Posterior cingulate gyrus (tissue), 11 donors: Measurements from ENCODE around the gene PPARA.
"Not testable (repeated sequence)": the region's sequence is repeated elsewhere in the genome, so short reads cannot be mapped to it uniquely, and the experiment has no call there.

Experiments used
- DNase-seq, 10 donors: peaks; one replicate each; pipeline versions ENCODE4 v3.0.0 to v3.0.0-alpha.2; 2020 to 2021; ENCODE audit warnings: mixed read lengths in 3 of 10
- intact Hi-C: fragments of 100-400 bp; cut with DNase I; formaldehyde crosslinking; loops from one replicate; pipeline ENCODE4 v1.15.1; 2023

The PPARA gene

GRCh38 chr22:46196278-46196677 lies 46.0 kb downstream of the PPARA start:
- intact Hi-C loops, result no loop called here
- DNase-seq, result peak in 3 of 10 donors; percentile 24 to 82 (median 32)

DNA sequence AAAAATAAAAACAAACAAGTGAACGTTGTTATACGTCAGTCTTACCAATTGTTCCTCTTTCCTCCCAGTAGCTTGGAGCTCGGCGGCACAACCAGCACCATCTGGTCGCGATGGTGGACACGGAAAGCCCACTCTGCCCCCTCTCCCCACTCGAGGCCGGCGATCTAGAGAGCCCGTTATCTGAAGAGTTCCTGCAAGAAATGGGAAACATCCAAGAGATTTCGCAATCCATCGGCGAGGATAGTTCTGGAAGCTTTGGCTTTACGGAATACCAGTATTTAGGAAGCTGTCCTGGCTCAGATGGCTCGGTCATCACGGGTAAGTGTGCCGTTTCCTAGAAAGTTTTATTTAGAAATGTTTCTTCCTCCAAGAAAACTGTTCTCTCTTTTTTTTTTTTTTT lies 47.9 kb downstream of the PPARA start:
- no peak for DNase-seq
- intact Hi-C loops, result no loop called here

DNA sequence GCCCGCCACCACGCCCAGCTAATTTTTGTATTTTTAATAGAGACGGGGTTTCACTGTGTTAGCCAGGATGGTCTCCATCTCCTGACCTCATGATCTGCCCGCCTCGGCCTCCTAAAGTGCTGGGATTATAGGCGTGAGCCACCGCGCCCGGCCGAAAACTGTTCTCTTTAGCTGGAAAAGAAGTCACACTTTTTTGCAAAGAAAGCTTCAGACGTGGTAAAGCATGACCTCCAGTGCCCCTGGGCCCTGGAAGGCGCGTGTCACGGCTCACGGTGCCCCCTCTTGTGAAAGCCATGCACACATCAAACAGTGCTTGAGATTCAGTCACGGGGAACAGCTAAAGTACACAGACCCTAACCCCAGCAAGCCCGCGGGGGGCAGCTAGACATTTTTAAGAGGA lies 48.5 kb downstream of the PPARA start:
- DNase-seq, intact Hi-C loops: not testable (repeated sequence)

DNA sequence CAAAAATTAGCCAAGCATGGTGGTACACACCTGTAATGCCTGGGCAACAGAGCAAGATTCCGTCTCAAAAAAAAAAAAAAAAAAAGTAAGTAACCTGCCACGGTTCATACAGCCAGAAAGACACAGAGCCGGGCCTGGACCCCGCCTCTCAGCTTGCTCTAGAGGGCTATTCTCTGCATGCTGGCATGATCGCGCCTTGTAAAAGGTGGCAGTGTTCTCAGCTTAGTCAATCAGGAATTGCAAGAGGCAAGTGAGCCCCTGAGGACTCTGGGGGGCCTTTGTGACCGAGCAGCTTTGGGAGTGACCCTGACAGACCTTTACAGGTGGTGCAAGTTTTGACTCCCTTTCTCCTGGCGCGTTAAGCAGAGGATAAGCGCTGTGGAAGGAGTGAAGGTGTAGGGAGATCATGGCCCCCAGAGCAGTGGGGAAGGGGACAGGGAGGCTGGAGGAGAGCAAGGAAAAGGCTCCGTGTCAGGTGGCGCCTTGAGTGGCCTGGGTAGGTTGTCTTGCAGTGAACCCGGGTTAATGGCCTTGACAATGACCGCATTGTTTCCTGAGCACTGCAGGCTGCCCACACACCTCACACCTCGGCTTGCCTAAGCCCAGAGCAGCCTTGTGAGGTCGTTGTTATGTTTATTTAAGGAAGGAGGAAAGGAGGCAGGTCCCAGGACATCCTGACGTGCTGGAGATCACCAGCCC lies 50.9 kb downstream of the PPARA start:
- DNase-seq, result no peak
- intact Hi-C loops, result no loop called here

DNA sequence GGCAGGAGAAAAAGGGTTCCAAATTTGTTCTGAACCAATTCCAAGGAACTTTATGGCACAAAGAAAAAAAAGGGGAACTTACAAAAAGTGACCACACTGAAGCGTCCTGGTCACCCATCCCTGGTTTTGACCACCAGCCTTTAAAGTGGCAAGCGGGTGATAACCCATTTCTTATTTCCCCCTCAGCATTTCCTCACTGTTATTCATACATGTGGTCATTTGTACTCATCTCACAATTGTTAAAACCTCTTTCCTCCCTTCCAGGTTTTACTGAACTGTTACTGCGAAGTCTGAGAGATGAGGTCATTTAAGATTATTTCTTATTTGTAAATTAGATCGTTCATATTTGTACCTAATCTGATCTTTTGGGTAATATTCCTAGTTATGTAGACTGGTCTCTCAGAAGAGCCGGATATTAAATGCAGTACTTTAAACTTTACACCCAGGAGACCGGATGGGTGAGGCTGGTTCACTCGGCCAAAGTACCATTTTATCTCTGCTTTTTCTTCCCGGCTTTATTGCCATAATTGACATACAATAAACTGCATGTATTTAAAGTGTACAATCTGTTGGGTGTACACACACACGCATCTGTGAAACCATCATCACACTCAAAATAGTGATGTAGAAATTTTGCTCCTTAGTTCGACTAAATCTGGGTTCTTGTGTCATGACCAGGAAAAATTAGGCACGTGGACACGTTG lies 52.7 kb downstream of the PPARA start:
- DNase-seq, result no peak
- intact Hi-C loops, result no loop called here

GRCh38 chr22:46203601-46203980 lies 53.3 kb downstream of the PPARA start:
- intact Hi-C loops, result no loop called here
- DNase-seq, result no peak

- intact Hi-C loops, result no loop called here
These were observed 58.9 kb downstream of the PPARA start for GRCh38 chr22:46209262-46209661.

GRCh38 chr22:46212195-46212594 lies 61.9 kb downstream of the PPARA start:
- peak in 1 of 10 donors; percentile 31 for DNase-seq
- intact Hi-C loops, result no loop called here

More at GRCh38 chr22:46209262-46209661, 58.9 kb downstream of the PPARA start:
- no peak for DNase-seq

DNA sequence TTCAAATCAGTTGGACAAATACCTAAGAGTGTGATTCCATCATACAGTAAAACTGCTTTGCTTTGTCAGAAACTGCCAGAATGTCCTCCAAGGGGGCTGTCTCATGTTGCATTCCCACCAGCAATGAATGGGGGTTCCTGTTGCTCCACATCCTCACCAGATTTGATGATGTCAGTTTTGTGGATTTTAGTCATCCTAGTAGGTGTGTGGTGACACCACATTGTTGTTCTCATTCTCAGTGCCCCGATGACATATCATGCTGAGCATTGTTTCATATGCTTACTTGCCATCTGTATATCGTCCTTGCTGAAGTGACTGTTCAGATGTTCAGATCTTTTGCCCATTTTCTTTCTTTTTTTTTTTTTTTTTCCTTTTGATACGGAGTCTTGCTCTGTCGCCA lies 62.7 kb downstream of the PPARA start:
- intact Hi-C loops, result no loop called here
- no peak for DNase-seq

DNA sequence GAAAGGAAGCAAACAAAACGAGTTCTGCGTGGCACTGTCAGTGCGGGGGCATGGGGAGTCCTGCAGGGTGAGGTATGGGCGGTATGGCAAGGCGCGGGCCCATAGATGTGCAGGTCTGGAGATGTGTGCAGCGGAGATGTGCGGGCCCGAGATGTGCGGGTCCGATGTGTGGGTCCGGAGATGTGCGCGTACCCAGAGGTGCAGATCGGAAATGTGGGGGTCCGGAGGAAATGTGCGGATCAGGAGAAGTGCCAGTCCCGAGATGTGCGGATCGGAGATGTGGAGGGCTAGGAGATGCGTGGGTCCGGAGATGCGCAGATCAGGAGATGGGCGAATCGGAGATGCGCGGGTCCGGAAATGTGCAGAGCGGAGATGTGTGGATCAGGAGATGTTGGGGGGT lies 63.8 kb downstream of the PPARA start:
- DNase-seq, result peak in 1 of 10 donors; percentile 76
- intact Hi-C loops, result no loop called here

- DNase-seq, result peak in 2 of 10 donors; percentile 79 to 83
- intact Hi-C loops, result no loop called here
These were observed 64.3 kb downstream of the PPARA start for GRCh38 chr22:46214616-46215015.

- DNase-seq, result peak in 1 of 10 donors; percentile 3
- intact Hi-C loops, result no loop called here
These were observed 69.3 kb downstream of the PPARA start for GRCh38 chr22:46219636-46220035.

GRCh38 chr22:46220921-46221320 lies 70.6 kb downstream of the PPARA start:
- intact Hi-C loops, result no loop called here
- peak in 1 of 10 donors; percentile 16 for DNase-seq

GRCh38 chr22:46224044-46224897 lies 73.9 kb downstream of the PPARA start:
- intact Hi-C loops, result no loop called here
- peak in 1 of 10 donors; percentile 76 for DNase-seq

DNA sequence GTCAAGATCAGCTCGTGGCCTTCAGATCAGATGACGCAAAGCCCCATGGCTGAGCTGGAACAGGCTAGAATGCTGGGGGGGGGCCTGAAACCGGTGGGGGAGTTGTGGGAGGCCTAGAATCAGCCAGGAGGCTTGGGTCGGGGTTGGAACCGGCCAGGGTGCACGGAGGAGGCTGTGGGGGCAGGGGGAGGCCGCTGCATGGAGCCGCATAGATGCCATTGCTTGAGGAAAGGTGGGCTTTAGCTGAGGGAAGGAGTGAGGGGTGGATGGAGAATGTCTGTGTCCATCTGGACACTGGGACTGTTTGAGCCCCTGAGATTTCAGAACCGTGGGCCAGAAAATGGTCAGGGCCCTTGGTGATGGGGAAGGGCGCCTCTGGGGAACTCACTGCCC lies 74.6 kb downstream of the PPARA start:
- DNase-seq, result peak in 1 of 10 donors; percentile 52
- intact Hi-C loops, result no loop called here

- DNase-seq, result peak in 1 of 10 donors; percentile 2
- intact Hi-C loops, result no loop called here
These were observed 75.3 kb downstream of the PPARA start for GRCh38 chr22:46225631-46226030.

GRCh38 chr22:46226577-46226976 lies 76.3 kb downstream of the PPARA start:
- peak in 1 of 10 donors; percentile 58 for DNase-seq

DNA sequence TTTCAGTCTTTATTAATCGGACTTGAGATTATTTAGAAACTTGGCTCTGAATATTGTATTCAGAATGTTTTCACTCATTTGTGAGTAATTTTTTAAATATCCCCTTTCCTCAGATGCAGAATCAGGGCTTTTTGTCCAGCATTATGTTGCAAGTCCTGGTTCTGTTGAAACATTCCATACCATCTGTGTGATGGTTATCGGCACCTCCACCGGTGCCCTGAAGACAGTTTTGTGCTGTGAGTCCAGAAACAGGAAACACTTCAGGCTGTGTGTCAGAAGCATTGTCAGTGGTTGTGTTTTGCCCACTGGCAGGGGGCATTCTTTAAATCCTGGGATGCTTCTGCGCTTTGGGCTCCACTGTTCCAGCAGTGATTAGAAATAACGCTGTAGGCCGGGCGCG lies 79.4 kb downstream of the PPARA start:
- DNase-seq, result peak in 1 of 10 donors; percentile 38
- intact Hi-C loops, result no loop called here

More at GRCh38 chr22:46226577-46226976, 76.3 kb downstream of the PPARA start:
- intact Hi-C loops, result no loop called here

GRCh38 chr22:46230262-46230901 lies 80.1 kb downstream of the PPARA start:
- intact Hi-C loops, result no loop called here
- peak in 1 of 10 donors; percentile 16 for DNase-seq

DNA sequence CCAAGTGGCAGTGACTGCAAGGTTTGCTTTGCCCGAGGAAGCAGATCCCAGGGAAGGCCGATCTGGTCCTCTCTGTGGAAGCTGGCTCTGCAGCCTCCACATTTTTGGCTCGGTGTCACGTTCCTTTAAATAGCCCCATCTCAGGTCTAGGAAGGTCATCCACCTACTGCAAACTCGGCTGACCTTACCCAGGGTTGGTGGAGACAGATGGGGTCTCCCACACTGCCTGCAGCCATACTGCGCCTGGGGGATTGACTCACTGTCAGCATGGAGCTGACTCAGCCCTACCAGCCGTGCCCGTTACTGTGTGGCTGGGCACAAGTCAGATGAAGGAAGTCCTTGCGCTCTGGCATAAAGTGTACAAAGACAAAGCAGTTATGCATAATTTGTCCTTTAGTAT lies 82.9 kb downstream of the PPARA start:
- intact Hi-C loops, result no loop called here

More for the DNA sequence above, 82.9 kb downstream of the PPARA start:
- peak in 9 of 10 donors; percentile 44 to 92 (median 55) for DNase-seq
